AG04450 (cell line): ENCODE measurements around the gene ATP6V0B. TPM values are rescaled to one million over a fixed set of nuclear protein-coding genes. Genes with fewer than 3 reads are reported as not detected.

Source experiments
- CTCF ChIA-PET: fragments of 300-600, 350-600 bp; formaldehyde crosslinking; extraction: SDS; loops from one replicate; lab custom pipeline; 2022; ENCODE audit warnings: antibody characterized with exemption, inconsistent platforms; lab: Charles Lee
- POLR2A ChIA-PET: fragments of 350-600 bp; formaldehyde crosslinking; extraction: SDS; loops from one replicate; lab custom pipeline; 2021; ENCODE audit warnings: antibody characterized with exemption, inconsistent platforms; lab: Yijun Ruan, JAX
- DNase-seq: peaks from one replicate; pipeline ENCODE4 v3.0.0-alpha.2; 2011; ENCODE audit warnings: low read depth, low spot score
- H3K27ac ChIP-seq: one replicate; pipeline ENCODE4 v1.5.1; 2012; ENCODE audit warnings: low read depth, low read length, control low read depth
- H3K27me3 ChIP-seq: one replicate; pipeline ENCODE4 v1.6.0; 2012; ENCODE audit warnings: low read length; ENCODE audit not compliant: control insufficient read depth, insufficient read depth
- H3K4me3 ChIP-seq: 2 replicates; pipeline ENCODE4 v1.5.1; 2011; ENCODE audit warnings: mild to moderate bottlenecking, low read depth, low read length, control low read depth
- H3K9me3 ChIP-seq: 2 replicates; pipeline ENCODE4 v1.5.1; 2012; ENCODE audit warnings: low read length; ENCODE audit not compliant: control insufficient read depth, insufficient read depth
- polyA plus RNA-seq: library from polyadenylated mRNA; depleted of rRNA; stranded (reverse); fragments of >200 nt; gene quantifications from 2 replicates; pipeline ENCODE4 v1.2.3, GENCODE V29; 2011
- TF ChIP-seq, protein P1 (sequence below): IDR thresholded peaks from 2 replicates; pipeline ENCODE4 v1.5.1; 2011; ENCODE audit warnings: low read depth, low read length, control low read depth, inconsistent platforms

The ATP6V0B gene
- polyA plus RNA-seq, 1 experiment, result 130 TPM

DNA sequence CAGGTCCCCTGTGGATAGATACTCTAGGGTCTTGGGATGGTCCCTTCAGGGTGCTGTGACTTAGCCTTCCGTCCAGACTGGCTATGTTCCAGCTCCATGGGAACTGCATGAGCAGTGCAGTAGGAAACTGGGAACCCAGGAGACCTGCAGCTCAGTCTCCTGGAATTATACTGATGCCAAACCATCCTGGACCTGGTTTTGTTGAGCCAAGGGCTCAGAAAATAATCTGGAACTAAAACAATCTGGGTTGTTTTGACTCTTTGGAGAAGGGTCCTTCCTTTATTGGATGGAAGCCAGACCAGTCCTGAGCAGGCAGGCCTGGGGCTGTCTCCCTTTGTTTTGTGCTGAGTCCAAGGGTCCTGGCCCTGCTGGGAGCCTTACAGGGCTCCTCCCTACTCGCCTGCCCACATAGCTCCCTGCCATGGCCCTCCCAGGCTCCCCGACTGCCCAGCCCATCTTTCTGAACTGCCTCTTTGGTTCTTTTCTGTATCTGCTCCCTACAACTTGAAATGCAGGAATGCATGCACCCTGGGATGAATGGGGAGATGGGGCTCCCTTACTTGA, 26.8 kb upstream of the ATP6V0B start:
- Histone ChIP-seq H3K9me3 (no peaks in the 10 kb centered on the region; the same call in 1 of the 2 replicates), H3K27ac (no peak overlapping the region), H3K27me3 (no peaks in the 10 kb centered on the region), H3K4me3 (peak overlapping the region; percentile 91)
- TF ChIP-seq, protein P1, sequence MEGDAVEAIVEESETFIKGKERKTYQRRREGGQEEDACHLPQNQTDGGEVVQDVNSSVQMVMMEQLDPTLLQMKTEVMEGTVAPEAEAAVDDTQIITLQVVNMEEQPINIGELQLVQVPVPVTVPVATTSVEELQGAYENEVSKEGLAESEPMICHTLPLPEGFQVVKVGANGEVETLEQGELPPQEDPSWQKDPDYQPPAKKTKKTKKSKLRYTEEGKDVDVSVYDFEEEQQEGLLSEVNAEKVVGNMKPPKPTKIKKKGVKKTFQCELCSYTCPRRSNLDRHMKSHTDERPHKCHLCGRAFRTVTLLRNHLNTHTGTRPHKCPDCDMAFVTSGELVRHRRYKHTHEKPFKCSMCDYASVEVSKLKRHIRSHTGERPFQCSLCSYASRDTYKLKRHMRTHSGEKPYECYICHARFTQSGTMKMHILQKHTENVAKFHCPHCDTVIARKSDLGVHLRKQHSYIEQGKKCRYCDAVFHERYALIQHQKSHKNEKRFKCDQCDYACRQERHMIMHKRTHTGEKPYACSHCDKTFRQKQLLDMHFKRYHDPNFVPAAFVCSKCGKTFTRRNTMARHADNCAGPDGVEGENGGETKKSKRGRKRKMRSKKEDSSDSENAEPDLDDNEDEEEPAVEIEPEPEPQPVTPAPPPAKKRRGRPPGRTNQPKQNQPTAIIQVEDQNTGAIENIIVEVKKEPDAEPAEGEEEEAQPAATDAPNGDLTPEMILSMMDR, result no peak
- ChIA-PET POLR2A (interaction anchor here (1.6 kb wide), 1 partner anchor 22 kb away, joined by 3 read pairs; the partner anchor contains the start of gene DPH2), CTCF (interaction anchor here (0.7 to 7.5 kb wide), 4 partner anchors 14 to 185 kb away, joined by 3 to 80 read pairs (median 6); partner anchors contain the start of gene ARTN)
- no peak for DNase-seq

GRCh38 chr1:43949678-43950077, 25.1 kb upstream of the ATP6V0B start:
- TF ChIP-seq, protein P1, result no peak
- no peak for DNase-seq
- ChIA-PET CTCF (interaction anchor here (1.4 to 1.6 kb wide), 2 partner anchors 15 to 56 kb away, joined by 3 to 10 read pairs; partner anchors contain the start of gene ARTN), POLR2A (no interaction called here)
- Histone ChIP-seq H3K27me3 (no peaks in the 10 kb centered on the region), H3K4me3 (no peak overlapping the region), H3K9me3 (no peaks in the 10 kb centered on the region; the same call in 1 of the 2 replicates), H3K27ac (no peak overlapping the region)

- CTCF ChIA-PET, result interaction anchor here (1.0 to 1.4 kb wide), 2 partner anchors 17 to 188 kb away, joined by 4 to 10 read pairs; partner anchors contain the start of gene ARTN
- POLR2A ChIA-PET, result no interaction called here
- Histone ChIP-seq H3K9me3 (no peaks in the 10 kb centered on the region; the same call in 1 of the 2 replicates), H3K4me3 (no peak overlapping the region), H3K27ac (no peak overlapping the region), H3K27me3 (no peaks in the 10 kb centered on the region)
- TF ChIP-seq, protein P1, result no peak
- no peak for DNase-seq
These were observed 23.5 kb upstream of the ATP6V0B start for GRCh38 chr1:43951021-43951985.

- ChIA-PET CTCF (interaction anchor here (1.0 to 1.2 kb wide), 2 partner anchors 19 to 189 kb away, joined by 3 read pairs; partner anchors contain the start of gene ARTN), POLR2A (interaction anchor here (0.5 kb wide), 1 partner anchor 408 kb away, joined by 5 read pairs; no protein-coding TSS in a partner anchor)
- TF ChIP-seq, protein P1, result no peak
- H3K27me3 ChIP-seq, result no peaks in the 10 kb centered on the region
- H3K4me3 ChIP-seq, result no peak overlapping the region
- H3K27ac ChIP-seq, result no peak overlapping the region
- DNase-seq, result no peak
- H3K9me3 ChIP-seq, result no peaks in the 10 kb centered on the region
These were observed 21.9 kb upstream of the ATP6V0B start for GRCh38 chr1:43952731-43953346.
